Lung (tissue), 12 donors: ENCODE measurements around the gene HDLBP. TPM values are rescaled to one million over a fixed set of nuclear protein-coding genes. Genes with fewer than 3 reads are reported as not detected.
A peak's percentile ranks its signal among the peaks of the same experiment; 100 is the strongest.

Experiments used
- ATAC-seq: fragments of 200-7000 bp; cut with Tn5 transposase; one replicate; pipeline ENCODE4 v1.9.1; 2020; ENCODE audit warnings: moderate number of reproducible peaks; ENCODE audit not compliant: insufficient read depth, low FRiP score
- DNase-seq, 3 donors: peaks; one replicate each; pipeline ENCODE4 v3.0.0-alpha.2; 2013 to 2017
- H3K27ac ChIP-seq, 2 donors: one replicate each; pipeline ENCODE4 v1.5.1; 2013; ENCODE audit warnings: mild to moderate bottlenecking in 2 of 2, moderate library complexity in 2 of 2, control low read depth in 1 of 2, inconsistent platforms in 1 of 2, low read depth in 1 of 2, low read length in 1 of 2
- H3K27me3 ChIP-seq, 3 donors: one replicate each; pipeline ENCODE4 v1.5.1; 2013; ENCODE audit warnings: low read length in 2 of 3; ENCODE audit not compliant: control insufficient read depth in 3 of 3, insufficient read depth in 3 of 3
- H3K36me3 ChIP-seq, 4 donors: one replicate each; pipeline ENCODE4 v1.5.1; 2013; ENCODE audit warnings: low read length in 4 of 4, mild to moderate bottlenecking in 1 of 4, moderate library complexity in 1 of 4; ENCODE audit not compliant: control insufficient read depth in 4 of 4, insufficient read depth in 4 of 4
- H3K4me1 ChIP-seq, 5 donors: one replicate each; pipeline ENCODE4 v1.5.1; 2013; ENCODE audit warnings: low read length in 5 of 5, mild to moderate bottlenecking in 2 of 5, moderate library complexity in 1 of 5; ENCODE audit not compliant: control insufficient read depth in 5 of 5, insufficient read depth in 5 of 5
- H3K4me3 ChIP-seq: one replicate; pipeline ENCODE4 v1.5.1; 2013; ENCODE audit warnings: mild to moderate bottlenecking, control low read depth, moderate library complexity
- H3K9ac ChIP-seq, 2 donors: one replicate each; pipeline ENCODE4 v1.5.1; 2013; ENCODE audit warnings: low read length in 2 of 2, control low read depth in 1 of 2; ENCODE audit not compliant: insufficient read depth in 1 of 2
- H3K9me3 ChIP-seq, 4 donors: one replicate each; pipeline ENCODE4 v1.5.1; 2013; ENCODE audit warnings: low read length in 3 of 4, mild to moderate bottlenecking in 1 of 4, moderate library complexity in 1 of 4; ENCODE audit not compliant: control insufficient read depth in 4 of 4, insufficient read depth in 3 of 4
- WGBS, 2 donors: extraction: QIAGEN DNeasy Blood & Tissue Kit; methylation state at CpG; one replicate each; pipeline ENCODE4 v1.1.7; 2013; 5-methylcytosine and 5-hydroxymethylcytosine counted together
- polyA plus RNA-seq, 2 donors: library from polyadenylated mRNA; stranded (reverse); fragments of 200-250 nt; gene quantifications; one replicate each; pipeline ENCODE4 v1.2.1, GENCODE V29; 2013
- total RNA-seq, 2 donors: library from RNA; depleted of rRNA in 1 of 2; stranded (reverse); fragments of >200 nt in 1 of 2; gene quantifications; one replicate each; pipeline ENCODE4 v1.2.1, GENCODE V29; 2014 to 2021
- TF ChIP-seq, protein P1 (sequence below): IDR thresholded peaks from 2 replicates; pipeline ENCODE4 v1.5.1; 2012; ENCODE audit warnings: mild to moderate bottlenecking; ENCODE audit errors: control extremely low read depth, extremely low read depth
- donor health status: control.
- donor health status: control.
- donor health status: Bipolar disorder and iron deficiency.
- donor health status: healthy.
- donor health status: DM: yes; HTN: yes; CAD: no.

Gene HDLBP
- total and polyA plus RNA-seq, 4 donors, result 165 to 595 (median 316) TPM

DNA sequence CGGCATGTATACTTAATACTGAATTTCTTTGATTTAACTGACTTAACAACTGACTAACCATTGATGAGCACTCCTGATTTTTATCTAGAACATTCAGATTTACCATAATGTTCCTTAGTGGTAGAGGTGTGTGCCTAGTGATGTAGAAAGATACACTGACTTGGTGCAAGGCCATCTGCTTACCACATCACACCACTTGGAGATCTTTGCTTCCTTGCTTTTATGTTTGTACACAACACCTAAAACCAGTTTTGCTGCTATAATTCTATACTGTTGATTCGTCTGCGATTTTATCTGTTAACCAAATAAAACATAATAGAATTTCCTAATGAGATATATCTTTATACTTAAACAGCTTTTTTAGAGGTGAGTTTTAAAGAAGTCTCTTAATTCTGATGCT lies 36.8 kb upstream of the HDLBP start:
- TF ChIP-seq, protein P1, sequence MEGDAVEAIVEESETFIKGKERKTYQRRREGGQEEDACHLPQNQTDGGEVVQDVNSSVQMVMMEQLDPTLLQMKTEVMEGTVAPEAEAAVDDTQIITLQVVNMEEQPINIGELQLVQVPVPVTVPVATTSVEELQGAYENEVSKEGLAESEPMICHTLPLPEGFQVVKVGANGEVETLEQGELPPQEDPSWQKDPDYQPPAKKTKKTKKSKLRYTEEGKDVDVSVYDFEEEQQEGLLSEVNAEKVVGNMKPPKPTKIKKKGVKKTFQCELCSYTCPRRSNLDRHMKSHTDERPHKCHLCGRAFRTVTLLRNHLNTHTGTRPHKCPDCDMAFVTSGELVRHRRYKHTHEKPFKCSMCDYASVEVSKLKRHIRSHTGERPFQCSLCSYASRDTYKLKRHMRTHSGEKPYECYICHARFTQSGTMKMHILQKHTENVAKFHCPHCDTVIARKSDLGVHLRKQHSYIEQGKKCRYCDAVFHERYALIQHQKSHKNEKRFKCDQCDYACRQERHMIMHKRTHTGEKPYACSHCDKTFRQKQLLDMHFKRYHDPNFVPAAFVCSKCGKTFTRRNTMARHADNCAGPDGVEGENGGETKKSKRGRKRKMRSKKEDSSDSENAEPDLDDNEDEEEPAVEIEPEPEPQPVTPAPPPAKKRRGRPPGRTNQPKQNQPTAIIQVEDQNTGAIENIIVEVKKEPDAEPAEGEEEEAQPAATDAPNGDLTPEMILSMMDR, result no peak
- no peaks in the 10 kb centered on the region for H3K27me3 ChIP-seq
- peaks cover 10 to 36% (median 29%) of the 10 kb centered on the region in 4 donors for H3K36me3 ChIP-seq
- H3K4me3 ChIP-seq, result no peak overlapping the region
- H3K9ac ChIP-seq, result no peak overlapping the region
- H3K27ac ChIP-seq, result no peak overlapping the region
- H3K9me3 ChIP-seq, result no peaks in the 10 kb centered on the region
- no peak for ATAC-seq
- no peak for DNase-seq
- WGBS, 2 donors, result 74 to 88% methylated on average over 3 of the region's 3 CpGs
- peaks cover 2 to 17% (median 6%) of the 10 kb centered on the region in 5 donors for H3K4me1 ChIP-seq

DNA sequence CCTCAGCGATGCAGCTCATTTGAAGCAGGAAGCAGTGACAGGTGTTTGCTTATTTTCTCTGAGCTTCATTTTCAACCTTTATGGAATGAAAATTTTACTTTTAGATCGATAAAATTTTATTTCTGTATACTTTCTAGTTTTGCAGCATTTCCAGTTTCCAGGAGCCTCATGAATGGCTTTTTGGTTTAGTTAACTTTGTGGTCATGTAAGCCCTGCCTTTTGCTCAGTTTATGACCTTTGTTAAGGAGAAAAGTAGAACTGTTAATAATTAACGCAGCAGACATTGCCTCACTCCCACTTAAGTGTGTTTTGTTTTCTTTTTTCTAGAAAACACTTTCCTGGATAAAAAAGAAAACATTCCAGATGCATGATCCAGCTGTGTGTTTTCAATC lies 36.2 kb upstream of the HDLBP start:
- Histone ChIP-seq H3K4me3 (no peak overlapping the region), H3K9me3 (no peaks in the 10 kb centered on the region), H3K27ac (no peak overlapping the region), H3K27me3 (no peaks in the 10 kb centered on the region), H3K4me1 (peaks cover 0 to 15% (median 0%) of the 10 kb centered on the region in 5 donors), H3K36me3 (peaks cover 15 to 42% (median 34%) of the 10 kb centered on the region in 4 donors), H3K9ac (no peak overlapping the region)
- DNase-seq (peak in 1 of 3 donors; percentile 42), ATAC-seq (no peak)
- 72 to 86% methylated on average over 3 of the region's 3 CpGs for WGBS, 2 donors
- TF ChIP-seq, protein P1, result no peak

DNA sequence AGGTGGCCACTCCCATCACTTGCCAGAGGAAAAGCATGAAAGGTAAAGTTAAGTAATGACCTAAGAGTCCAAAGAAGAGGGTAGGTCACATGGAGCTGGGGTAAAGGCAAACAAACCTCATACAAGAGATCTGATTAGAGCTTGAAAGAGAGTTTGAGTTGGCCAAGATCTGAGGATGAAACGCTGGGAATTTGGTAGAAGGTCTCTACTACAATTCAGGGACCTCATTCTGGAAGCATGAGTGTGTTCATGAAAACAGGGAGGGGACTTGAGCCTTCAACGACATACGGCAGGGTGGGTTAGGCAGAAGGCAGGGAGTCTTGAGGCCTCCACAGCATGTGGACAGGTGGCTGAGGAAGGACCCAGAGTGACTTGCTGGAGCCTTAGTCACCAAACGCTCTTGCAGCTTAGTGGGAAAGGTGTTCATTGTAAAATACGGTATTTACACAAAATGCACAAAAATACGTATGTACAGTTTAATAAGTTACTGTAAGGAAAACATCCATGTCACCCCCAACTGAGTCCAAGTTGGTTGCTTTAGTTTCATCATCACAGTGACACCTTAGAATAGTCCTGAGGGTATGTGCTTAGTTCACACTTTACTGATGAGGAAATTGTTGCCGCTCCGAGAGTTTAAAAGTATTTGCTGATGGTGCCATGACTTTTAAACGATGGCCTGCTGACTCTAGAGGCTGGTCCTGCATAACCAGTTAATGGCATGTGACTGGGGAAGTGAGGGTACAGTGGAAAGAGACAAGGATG lies 35.6 kb upstream of the HDLBP start:
- Histone ChIP-seq H3K27ac (peak overlapping the region in 1 of 2 donors; percentile 48), H3K4me1 (peaks cover 0 to 15% (median 0%) of the 10 kb centered on the region in 5 donors), H3K36me3 (peaks cover 20 to 48% (median 36%) of the 10 kb centered on the region in 4 donors), H3K9me3 (no peaks in the 10 kb centered on the region), H3K9ac (no peak overlapping the region), H3K4me3 (no peak overlapping the region), H3K27me3 (no peaks in the 10 kb centered on the region)
- 74 to 86% methylated on average over 9 of the region's 9 CpGs for WGBS, 2 donors
- DNase-seq (no peak), ATAC-seq (no peak)
- TF ChIP-seq, protein P1, result no peak
